Measurements from ENCODE around the gene ACP7. TPM values are rescaled to one million over a fixed set of nuclear protein-coding genes. Genes with fewer than 3 reads are reported as not detected.

The ACP7 gene
- total and polyA plus RNA-seq, 2 of the 8 experiments (the other 6 are each of a cell fraction or from before 2014, with no cell fraction given), result 0.27 to 0.50 TPM

DNA sequence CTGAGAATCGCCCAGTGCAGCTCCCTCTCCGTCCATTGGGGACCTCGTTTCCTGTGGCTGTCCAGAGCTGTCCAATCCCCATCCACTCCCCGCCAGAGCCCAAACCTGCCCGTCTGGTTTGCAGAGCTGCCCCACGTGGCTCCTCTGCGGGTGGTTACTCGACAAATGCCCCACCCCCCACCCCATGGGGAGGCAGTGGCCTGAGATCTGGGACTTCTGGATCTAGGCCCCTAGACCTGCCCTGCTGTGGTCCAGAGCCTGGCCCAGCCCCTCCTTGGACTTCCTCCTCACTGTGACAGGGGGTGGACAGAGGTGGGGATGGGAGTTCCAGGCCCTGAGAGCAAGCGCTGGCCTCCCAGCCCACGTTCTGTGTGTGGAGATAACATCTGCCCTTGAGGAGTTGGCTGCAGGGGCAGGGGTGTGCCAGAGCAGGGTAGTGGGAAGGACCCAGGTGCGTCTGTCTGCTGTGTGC, 70.5 kb downstream of the ACP7 start:
- Histone ChIP-seq H3K23ac (ENCODE audit: insufficient read length) (no peak overlapping the region), H3K36me3 (ENCODE audit: control insufficient read depth in 2 of 4, insufficient read depth in 4 of 4, low read length in 3 of 4) (no peaks in the 10 kb centered on the region; a peak in 2 of 8 replicates), H3K4me1 (replicated peaks in 1 of 4; ENCODE audit: control insufficient read depth in 3 of 4, insufficient read depth in 4 of 4, low read length in 3 of 4) (peaks cover 4 to 42% (median 21%) of the 10 kb centered on the region in 4 experiments), H2AFZ (ENCODE audit: low read length) (no peak overlapping the region), H2BK5ac (ENCODE audit: low read depth, low read length) (peak overlapping the region; percentile 20; the same call in 1 of the 2 replicates), H3K27ac (ENCODE audit: low read depth, low read length) (no peak overlapping the region), H3K4me3 (ENCODE audit: extremely low read depth in 1 of 4, insufficient read depth in 2 of 4, low read depth in 3 of 4, low read length in 4 of 4) (no peak overlapping the region; a peak in 1 of 8 replicates), H3K4ac (replicated peaks; ENCODE audit: insufficient read length, low read depth, low read length) (no peak overlapping the region), H3K56ac (replicated peaks; ENCODE audit: insufficient read length, low read depth, low read length) (no peak overlapping the region), H4K91ac (replicated peaks; ENCODE audit: insufficient read length, low read length) (no peak overlapping the region), H3K9me3 (ENCODE audit: insufficient read depth in 2 of 2, low read depth in 1 of 2, low read length in 1 of 2) (no peaks in the 10 kb centered on the region), H2BK120ac (replicated peaks; ENCODE audit: low read depth, low read length) (no peak overlapping the region), H4K8ac (ENCODE audit: extremely low read depth, insufficient read depth, low read length) (no peak overlapping the region), H2BK12ac (ENCODE audit: low read depth, low read length) (peak overlapping the region; percentile 68; the same call in 1 of the 2 replicates), H3K18ac (ENCODE audit: extremely low read depth, low read length) (peak overlapping the region; percentile 90), H3K14ac (ENCODE audit: insufficient read length) (no peak overlapping the region), H3K9ac (replicated peaks in 1 of 4; ENCODE audit: extremely low read depth in 1 of 4, low read depth in 3 of 4, low read length in 3 of 4) (no peak overlapping the region), H2BK20ac (ENCODE audit: low read length) (no peak overlapping the region), H3K79me2 (ENCODE audit: control insufficient read depth in 1 of 2, insufficient read depth in 2 of 2, low read length in 2 of 2) (peaks cover 0 to 51% of the 10 kb centered on the region in 2 experiments; a peak in 2 of 4 replicates), H2AK5ac (ENCODE audit: low read depth, low read length) (peak overlapping the region; percentile 70; the same call in 1 of the 2 replicates), H3K27me3 (replicated peaks in 1 of 4; ENCODE audit: control insufficient read depth in 3 of 4, extremely low read depth in 1 of 4, insufficient read depth in 3 of 4, low read length in 3 of 4) (peaks cover 0 to 1% (median 0%) of the 10 kb centered on the region in 4 experiments; a peak in 1 of 7 replicates), H2BK15ac (ENCODE audit: low read length) (0 out of 2 replicates have a peak overlapping the region, but pooled peaks have one; percentile 72), H4K20me1 (replicated peaks in 1 of 2; ENCODE audit: control insufficient read depth in 1 of 2, insufficient read depth in 2 of 2, low read length in 2 of 2) (peaks cover 17 to 31% of the 10 kb centered on the region in 2 experiments), H4K5ac (ENCODE audit: insufficient read length, low read depth, low read length) (no peak overlapping the region), H3K79me1 (ENCODE audit: low read depth, low read length) (peaks cover 29% of the 10 kb centered on the region), H3K23me2 (ENCODE audit: low read depth, low read length) (peaks cover 3% of the 10 kb centered on the region; the same call in 1 of the 2 replicates), H3K4me2 (ENCODE audit: insufficient read depth in 1 of 2, low read depth in 2 of 2, low read length in 2 of 2) (peak overlapping the region in 1 of 2 experiments; percentile 3; a peak in 2 of 4 replicates)
- ChIA-PET POLR2A (ENCODE audit: partially characterized antibody) (interaction anchor here (0.9 to 1.4 kb wide), 3 partner anchors 18 to 42 kb away, joined by 3 to 4 read pairs (median 3); partner anchors contain the start of gene NCCRP1), CTCF (ENCODE audit: partially characterized antibody) (interaction anchor here (1.0 to 5.8 kb wide), 13 partner anchors 9 to 45 kb away, joined by 3 to 27 read pairs (median 5); no protein-coding TSS in a partner anchor)
- FAIRE-seq, result no peak
- 41% methylated on average over 10 of the region's 11 CpGs; no CpG with 5 or more reads in 1 of the 2 experiments for WGBS, 2 experiments (ENCODE audit: extremely low coverage in 1 of 2, insufficient coverage in 1 of 2, insufficient read length in 1 of 2, insufficient replicate concordance in 2 of 2, low coverage in 1 of 2, low lambda C conversion rate in 2 of 2, missing lambda C conversion rate in 1 of 2)
- no peak for DNase-seq (ENCODE audit: low read depth in 1 of 2, low spot score in 2 of 2)
- TF ChIP-seq CBX5 (IDR thresholded peaks at IDR 0.05; ENCODE audit: low read depth, low read length), result no peak
- no peak for TF ChIP-seq NRF1 (IDR thresholded peaks at IDR 0.05; ENCODE audit: low read depth, low read length)
- no peak for TF ChIP-seq RBBP5 (IDR thresholded peaks at IDR 0.05; ENCODE audit: borderline replicate concordance, low read depth, low read length)
- TF ChIP-seq, protein P1, sequence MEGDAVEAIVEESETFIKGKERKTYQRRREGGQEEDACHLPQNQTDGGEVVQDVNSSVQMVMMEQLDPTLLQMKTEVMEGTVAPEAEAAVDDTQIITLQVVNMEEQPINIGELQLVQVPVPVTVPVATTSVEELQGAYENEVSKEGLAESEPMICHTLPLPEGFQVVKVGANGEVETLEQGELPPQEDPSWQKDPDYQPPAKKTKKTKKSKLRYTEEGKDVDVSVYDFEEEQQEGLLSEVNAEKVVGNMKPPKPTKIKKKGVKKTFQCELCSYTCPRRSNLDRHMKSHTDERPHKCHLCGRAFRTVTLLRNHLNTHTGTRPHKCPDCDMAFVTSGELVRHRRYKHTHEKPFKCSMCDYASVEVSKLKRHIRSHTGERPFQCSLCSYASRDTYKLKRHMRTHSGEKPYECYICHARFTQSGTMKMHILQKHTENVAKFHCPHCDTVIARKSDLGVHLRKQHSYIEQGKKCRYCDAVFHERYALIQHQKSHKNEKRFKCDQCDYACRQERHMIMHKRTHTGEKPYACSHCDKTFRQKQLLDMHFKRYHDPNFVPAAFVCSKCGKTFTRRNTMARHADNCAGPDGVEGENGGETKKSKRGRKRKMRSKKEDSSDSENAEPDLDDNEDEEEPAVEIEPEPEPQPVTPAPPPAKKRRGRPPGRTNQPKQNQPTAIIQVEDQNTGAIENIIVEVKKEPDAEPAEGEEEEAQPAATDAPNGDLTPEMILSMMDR (IDR thresholded peaks at IDR 0.05; ENCODE audit: control extremely low read depth in 1 of 3, insufficient read depth in 1 of 3, low read depth in 1 of 3, low read length in 3 of 3), result peak in 2 of 3 experiments; percentile 17 to 38; a peak in 2 of 4 replicates
- TF ChIP-seq KDM4A (IDR thresholded peaks at IDR 0.05; ENCODE audit: low read depth, low read length, severe bottlenecking), result no peak
- TF ChIP-seq EGR1 (IDR thresholded peaks at IDR 0.05; ENCODE audit: borderline replicate concordance, low read depth, low read length), result no peak
- no peak for TF ChIP-seq CBX8 (IDR thresholded peaks at IDR 0.05; ENCODE audit: borderline replicate concordance, low read depth, low read length)
- no peak for TF ChIP-seq SRF (IDR thresholded peaks at IDR 0.05; ENCODE audit: low read depth, low read length)
- TF ChIP-seq SIN3A (conservative IDR thresholded peaks at IDR 0.05 in 1 of 2, IDR thresholded peaks at IDR 0.05 in 1 of 2; ENCODE audit: low read depth in 1 of 2, low read length in 2 of 2), result 0 out of 4 replicates have a peak, but pooled peaks of 1 of the 2 experiments have one; percentile 27
